ENCODE results near the gene SLCO4C1.

DNA sequence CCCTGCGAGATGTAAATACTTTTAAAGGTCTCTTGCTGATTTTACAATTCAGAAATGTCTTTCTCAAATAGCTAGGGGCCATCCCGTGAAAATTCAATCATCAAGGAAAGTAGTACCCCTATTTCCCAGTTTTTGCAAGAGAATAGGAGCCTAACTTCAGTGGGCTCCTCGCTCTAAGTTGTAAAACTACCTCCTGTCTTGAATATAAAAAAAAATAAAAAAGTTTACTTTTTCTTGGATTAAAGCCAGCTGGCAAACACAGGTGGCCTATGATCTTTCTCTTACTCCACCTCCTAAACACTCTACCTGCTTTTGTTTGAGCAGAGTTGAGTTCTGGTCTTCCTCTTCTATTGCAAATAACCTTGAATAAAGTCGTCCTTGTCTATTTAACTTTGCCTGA lies 79.4 kb downstream of the SLCO4C1 start:
- TF ChIP-seq, protein P1, sequence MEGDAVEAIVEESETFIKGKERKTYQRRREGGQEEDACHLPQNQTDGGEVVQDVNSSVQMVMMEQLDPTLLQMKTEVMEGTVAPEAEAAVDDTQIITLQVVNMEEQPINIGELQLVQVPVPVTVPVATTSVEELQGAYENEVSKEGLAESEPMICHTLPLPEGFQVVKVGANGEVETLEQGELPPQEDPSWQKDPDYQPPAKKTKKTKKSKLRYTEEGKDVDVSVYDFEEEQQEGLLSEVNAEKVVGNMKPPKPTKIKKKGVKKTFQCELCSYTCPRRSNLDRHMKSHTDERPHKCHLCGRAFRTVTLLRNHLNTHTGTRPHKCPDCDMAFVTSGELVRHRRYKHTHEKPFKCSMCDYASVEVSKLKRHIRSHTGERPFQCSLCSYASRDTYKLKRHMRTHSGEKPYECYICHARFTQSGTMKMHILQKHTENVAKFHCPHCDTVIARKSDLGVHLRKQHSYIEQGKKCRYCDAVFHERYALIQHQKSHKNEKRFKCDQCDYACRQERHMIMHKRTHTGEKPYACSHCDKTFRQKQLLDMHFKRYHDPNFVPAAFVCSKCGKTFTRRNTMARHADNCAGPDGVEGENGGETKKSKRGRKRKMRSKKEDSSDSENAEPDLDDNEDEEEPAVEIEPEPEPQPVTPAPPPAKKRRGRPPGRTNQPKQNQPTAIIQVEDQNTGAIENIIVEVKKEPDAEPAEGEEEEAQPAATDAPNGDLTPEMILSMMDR (IDR thresholded peaks at IDR 0.05): no peak
- TF ChIP-seq POLR2AphosphoS5 (IDR thresholded peaks at IDR 0.05): no peak
